Measurements from ENCODE around the gene WDR7.

WDR7 gene

DNA sequence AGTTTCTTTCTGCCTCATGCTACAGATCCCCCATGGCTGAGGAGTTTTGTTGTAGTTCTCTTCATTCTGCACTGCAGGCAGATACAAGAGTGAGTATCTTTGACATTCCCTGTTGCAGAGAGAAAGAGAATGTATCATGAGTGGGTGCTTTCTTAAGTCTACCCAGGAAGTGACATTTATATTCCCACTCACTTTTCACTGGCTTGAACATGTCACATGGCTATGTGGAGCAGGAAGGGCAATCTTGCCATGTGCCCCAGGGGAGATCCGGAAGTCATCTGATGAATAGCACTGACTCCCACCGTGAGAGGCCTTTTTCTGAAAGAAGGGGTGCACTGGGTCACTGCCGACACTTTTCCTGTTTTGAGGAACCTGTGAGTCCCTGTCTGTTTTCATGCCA lies 429.3 kb downstream of the WDR7 start:
- DNase-seq (ENCODE audit: low read depth), result no peak
- TF ChIP-seq, protein P1, sequence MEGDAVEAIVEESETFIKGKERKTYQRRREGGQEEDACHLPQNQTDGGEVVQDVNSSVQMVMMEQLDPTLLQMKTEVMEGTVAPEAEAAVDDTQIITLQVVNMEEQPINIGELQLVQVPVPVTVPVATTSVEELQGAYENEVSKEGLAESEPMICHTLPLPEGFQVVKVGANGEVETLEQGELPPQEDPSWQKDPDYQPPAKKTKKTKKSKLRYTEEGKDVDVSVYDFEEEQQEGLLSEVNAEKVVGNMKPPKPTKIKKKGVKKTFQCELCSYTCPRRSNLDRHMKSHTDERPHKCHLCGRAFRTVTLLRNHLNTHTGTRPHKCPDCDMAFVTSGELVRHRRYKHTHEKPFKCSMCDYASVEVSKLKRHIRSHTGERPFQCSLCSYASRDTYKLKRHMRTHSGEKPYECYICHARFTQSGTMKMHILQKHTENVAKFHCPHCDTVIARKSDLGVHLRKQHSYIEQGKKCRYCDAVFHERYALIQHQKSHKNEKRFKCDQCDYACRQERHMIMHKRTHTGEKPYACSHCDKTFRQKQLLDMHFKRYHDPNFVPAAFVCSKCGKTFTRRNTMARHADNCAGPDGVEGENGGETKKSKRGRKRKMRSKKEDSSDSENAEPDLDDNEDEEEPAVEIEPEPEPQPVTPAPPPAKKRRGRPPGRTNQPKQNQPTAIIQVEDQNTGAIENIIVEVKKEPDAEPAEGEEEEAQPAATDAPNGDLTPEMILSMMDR (conservative IDR thresholded peaks at IDR 0.05; ENCODE audit: low read length), result no peak

DNA sequence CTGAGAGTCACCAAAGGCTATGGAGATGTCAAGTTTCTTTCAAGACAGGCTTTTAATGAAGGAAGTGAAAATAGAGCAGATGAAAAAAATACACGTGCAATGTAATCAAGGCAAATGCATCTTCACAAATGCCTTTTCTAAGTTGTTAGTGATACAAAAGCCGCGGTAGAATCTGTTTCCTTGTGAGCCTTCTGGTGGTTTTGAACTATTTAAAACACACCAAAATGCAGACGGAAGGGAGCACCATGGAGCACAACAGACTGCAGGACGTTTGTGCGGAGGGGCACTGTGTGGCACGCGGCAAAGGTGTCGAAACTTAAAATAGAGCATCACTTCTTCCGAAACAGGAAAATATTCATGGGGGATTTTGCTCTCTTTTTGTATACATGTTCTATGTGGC lies 430.7 kb downstream of the WDR7 start:
- TF ChIP-seq, protein P1 (conservative IDR thresholded peaks at IDR 0.05; ENCODE audit: low read length), result no peak
- no peak for DNase-seq (ENCODE audit: low read depth)
- no peak overlapping the region for H3K4me3 ChIP-seq (ENCODE audit: low read length)

More for the DNA sequence above, 429.3 kb downstream of the WDR7 start:
- H3K4me3 ChIP-seq (ENCODE audit: low read length), result no peak overlapping the region

DNA sequence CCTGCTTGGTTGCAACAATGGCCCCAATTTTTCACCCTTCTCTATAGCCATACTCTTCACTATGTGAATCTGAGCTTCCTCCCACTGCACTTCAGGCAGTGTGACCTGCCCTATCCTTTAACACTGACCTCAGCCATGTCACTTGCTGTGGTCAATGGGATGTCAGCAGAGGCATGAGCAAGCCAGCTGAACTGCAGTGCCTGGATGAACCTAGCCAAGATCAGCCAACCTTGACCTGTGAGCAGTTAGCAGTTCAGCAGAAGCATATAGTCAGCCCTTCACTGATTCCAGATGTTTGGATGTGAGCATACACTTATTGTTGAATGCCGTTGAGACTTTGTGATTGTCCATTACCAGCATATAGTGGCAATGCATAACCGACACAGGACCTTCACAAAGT lies 432.3 kb downstream of the WDR7 start:
- H3K4me3 ChIP-seq (ENCODE audit: low read length), result no peak overlapping the region
- DNase-seq (ENCODE audit: low read depth), result no peak
- TF ChIP-seq, protein P1 (conservative IDR thresholded peaks at IDR 0.05; ENCODE audit: low read length), result no peak

DNA sequence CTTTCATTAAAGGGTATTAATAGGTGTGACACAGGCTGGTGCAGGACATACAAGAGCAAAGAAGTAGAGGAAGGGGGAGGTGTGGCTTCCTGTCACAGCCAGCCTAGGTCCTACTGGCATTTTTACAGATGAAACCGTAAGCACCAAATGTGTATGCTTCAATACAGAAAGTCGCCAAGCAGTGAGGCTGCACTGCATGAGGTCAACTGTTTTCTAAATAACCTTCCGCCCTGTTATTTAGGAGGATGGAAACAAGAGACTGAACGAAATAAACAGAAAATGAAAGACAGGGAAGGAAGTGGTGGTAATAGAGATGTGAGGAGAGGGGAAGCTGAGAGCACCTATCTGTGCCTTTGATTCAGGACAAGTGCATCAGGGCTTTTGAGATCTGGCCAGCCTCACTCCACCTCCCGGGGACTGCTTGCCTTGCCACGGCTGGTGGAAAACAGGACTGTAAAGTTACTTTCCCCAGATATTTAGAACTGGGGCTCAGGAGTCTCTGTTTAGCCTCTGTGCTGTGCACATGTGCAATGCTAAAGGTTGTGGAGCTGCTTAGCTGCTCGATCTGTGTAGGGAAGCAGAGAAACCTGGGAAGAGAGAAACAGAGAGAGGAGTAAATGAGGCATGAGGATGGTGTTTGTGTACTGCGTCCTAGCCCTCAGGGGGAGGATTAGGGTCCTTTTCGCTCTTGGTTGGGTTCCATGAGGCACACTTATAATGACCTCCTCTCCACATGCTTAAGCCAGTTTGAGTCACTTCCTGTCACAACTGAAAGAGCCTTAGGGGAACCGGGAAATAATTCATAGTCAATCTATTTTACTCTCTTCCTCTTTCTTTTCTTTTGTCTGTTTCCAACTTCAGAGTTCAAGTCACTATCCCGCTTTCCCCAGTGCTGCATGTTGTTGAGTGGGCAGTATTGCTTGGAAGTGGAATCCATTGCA lies 433.4 kb downstream of the WDR7 start:
- H3K4me3 ChIP-seq (ENCODE audit: low read length), result no peak overlapping the region
- no peak for DNase-seq (ENCODE audit: low read depth)
- TF ChIP-seq, protein P1 (conservative IDR thresholded peaks at IDR 0.05; ENCODE audit: low read length), result no peak

DNA sequence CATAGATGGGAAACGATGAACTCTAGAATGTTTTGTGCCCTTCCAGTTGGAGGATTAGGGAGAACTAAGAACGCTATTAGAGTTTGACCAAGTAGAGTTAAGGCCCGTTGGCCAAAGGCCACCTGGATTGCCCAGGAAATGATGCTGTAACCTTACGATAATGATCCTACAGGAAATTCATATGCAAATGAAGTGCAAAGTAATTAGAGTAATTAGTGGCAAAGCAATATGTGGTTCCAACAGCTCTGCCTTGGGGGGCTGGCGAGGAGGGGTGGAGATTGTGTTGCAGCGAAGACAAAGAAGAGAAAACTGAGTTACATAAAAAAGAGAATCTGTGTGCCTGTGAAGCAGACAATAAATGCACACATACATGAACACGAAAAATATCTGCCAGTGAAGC lies 434.2 kb downstream of the WDR7 start:
- H3K4me3 ChIP-seq (ENCODE audit: low read length), result no peak overlapping the region
- DNase-seq (ENCODE audit: low read depth), result no peak
- TF ChIP-seq, protein P1 (conservative IDR thresholded peaks at IDR 0.05; ENCODE audit: low read length), result no peak

DNA sequence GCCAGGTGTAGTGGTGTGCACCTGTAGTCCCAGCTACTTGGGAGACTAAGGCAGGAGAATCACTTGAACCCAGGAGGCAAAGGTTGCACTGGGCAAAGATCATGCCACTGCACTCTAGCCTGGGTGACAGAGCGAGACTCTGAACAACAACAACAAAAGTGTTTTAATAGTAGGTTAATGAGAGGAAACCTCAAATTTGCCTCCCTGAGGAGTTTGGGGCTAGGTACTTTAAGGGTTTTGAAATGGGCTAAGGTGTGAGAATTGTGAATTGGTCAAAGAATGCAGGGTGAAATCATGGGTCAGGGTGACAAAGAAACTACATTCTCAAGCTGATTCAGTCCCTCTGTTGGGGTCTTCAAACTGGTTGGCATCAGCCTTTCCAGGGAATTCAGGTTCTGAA lies 435.0 kb downstream of the WDR7 start:
- H3K4me3 ChIP-seq (ENCODE audit: low read length), result no peak overlapping the region
- TF ChIP-seq, protein P1 (conservative IDR thresholded peaks at IDR 0.05; ENCODE audit: low read length), result no peak
- DNase-seq (ENCODE audit: low read depth), result no peak

Data from AG10803 (cell line).